Measurements from ENCODE around the gene LTBP2. TPM values are rescaled to one million over a fixed set of nuclear protein-coding genes. Genes with fewer than 3 reads are reported as not detected.

The LTBP2 gene
- total RNA-seq, 3 donors from 2014 or later (not counting 1 experiment from before 2014, with no cell fraction given), result 2.1 to 3.7 (median 3.0) TPM

DNA sequence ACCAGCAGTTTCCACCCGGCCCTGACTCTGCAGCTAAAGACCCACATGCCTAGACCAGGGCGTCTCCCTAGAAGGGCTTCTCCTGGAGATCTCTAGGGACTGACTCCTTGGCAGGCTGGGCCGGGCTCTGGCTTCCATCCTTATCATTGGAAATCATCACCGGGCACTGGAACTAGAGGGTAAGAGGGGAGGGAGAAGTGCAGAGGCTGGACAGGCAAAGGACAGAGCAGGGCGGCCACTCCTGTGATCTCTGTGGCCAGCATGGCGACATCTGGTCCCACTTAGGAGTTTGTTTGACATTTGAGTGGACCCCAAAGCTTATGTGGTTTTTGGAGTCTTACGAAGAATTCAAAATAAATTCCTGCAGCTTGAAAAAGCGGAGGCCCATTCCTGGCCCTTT, 7.1 kb downstream of the LTBP2 start:
- intact Hi-C loops (cut with micrococcal nuclease), result no loop called here
- no peak for ATAC-seq

DNA sequence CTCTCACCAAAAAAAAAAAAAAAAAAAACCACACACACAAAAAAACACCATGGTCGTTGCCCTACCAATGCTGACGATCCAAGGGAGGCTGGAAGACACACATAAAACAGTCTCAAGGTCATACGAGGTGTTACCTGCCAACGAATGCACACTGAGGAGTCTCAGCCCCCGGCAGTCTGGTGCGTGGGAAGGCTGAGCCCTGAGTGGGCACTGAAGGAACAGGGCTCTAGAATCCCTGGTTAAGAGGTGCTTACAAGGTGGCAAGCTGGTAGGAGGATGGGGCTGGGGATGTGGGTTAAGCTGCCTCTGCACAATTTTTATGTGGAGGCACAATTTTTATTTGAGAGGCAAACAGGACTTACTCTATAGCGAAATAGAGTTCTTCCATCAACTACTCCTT, 7.9 kb downstream of the LTBP2 start:
- Histone ChIP-seq H3K4me3 (ENCODE audit: low read length) (no peak overlapping the region), H3K9me3 (ENCODE audit: control insufficient read depth, insufficient read depth, low read length) (no peaks in the 10 kb centered on the region), H3K36me3 (ENCODE audit: control insufficient read depth, insufficient read depth, low read length) (no peaks in the 10 kb centered on the region), H3K27me3 (ENCODE audit: control insufficient read depth, insufficient read depth, low read length) (no peaks in the 10 kb centered on the region), H3K27ac (ENCODE audit: low read length) (no peak overlapping the region), H3K4me1 (ENCODE audit: control insufficient read depth, insufficient read depth, low read length) (peaks cover 3% of the 10 kb centered on the region)
- Mint-ChIP-seq H3K9me3 (no peaks in the 10 kb centered on the region), H3K27ac (no peak overlapping the region), H3K27me3 (ENCODE audit: low read depth in 2 of 2) (peaks cover 0 to 6% of the 10 kb centered on the region in 2 donors), H3K4me3 (no peak overlapping the region), H3K4me1 (peaks cover 4 to 5% of the 10 kb centered on the region in 2 donors), H3K36me3 (no peaks in the 10 kb centered on the region)
- 75% methylated on average over 7 of the region's 7 CpGs for WGBS (ENCODE audit: insufficient coverage)
- intact Hi-C loops (cut with micrococcal nuclease), result no loop called here
- ATAC-seq (no peak), DNase-seq (no peak)
- TF ChIP-seq CTCF (IDR thresholded peaks at IDR 0.05), result no peak

More for the DNA sequence above, 7.1 kb downstream of the LTBP2 start:
- no peaks in the 10 kb centered on the region for H3K36me3 Mint-ChIP-seq
- H3K27ac Mint-ChIP-seq, result no peak overlapping the region
- no peak for DNase-seq
- no peak overlapping the region for H3K4me3 Mint-ChIP-seq
- TF ChIP-seq CTCF (IDR thresholded peaks at IDR 0.05), result no peak
- peaks cover 6% of the 10 kb centered on the region for H3K4me1 ChIP-seq (ENCODE audit: control insufficient read depth, insufficient read depth, low read length)
- no peaks in the 10 kb centered on the region for H3K27me3 ChIP-seq (ENCODE audit: control insufficient read depth, insufficient read depth, low read length)
- no peak overlapping the region for H3K27ac ChIP-seq (ENCODE audit: low read length)
- H3K27me3 Mint-ChIP-seq (ENCODE audit: low read depth in 2 of 2), result peaks cover 0 to 3% of the 10 kb centered on the region in 2 donors
- no peaks in the 10 kb centered on the region for H3K9me3 ChIP-seq (ENCODE audit: control insufficient read depth, insufficient read depth, low read length)
- no peak overlapping the region for H3K4me3 ChIP-seq (ENCODE audit: low read length)
- WGBS (ENCODE audit: insufficient coverage), result 90% methylated on average over 8 of the region's 8 CpGs
- peaks cover 8 to 12% of the 10 kb centered on the region in 2 donors for H3K4me1 Mint-ChIP-seq
- no peaks in the 10 kb centered on the region for H3K36me3 ChIP-seq (ENCODE audit: control insufficient read depth, insufficient read depth, low read length)
- H3K9me3 Mint-ChIP-seq, result no peaks in the 10 kb centered on the region

DNA sequence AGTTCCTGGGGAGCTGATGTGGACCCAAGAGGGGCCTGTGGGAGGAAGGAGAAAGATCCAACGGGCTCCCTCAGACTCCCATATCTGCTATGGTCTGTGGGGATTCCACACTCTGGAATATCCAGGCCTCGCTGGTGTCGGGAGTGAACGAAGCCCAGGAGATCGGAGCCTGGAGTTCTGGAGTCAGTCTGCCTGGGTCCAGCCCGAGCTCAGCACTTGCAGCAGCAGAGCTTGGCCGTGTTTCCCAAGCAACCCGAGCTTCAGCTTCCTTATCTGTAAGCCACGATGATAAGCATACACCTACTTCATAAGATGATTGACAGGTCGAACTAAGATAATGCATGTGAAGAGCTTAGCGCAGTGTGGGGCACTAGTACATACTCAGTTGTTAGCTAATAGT, 10.1 kb downstream of the LTBP2 start:
- no peak overlapping the region for H3K27ac Mint-ChIP-seq
- ATAC-seq (no peak), DNase-seq (no peak)
- no peaks in the 10 kb centered on the region for H3K36me3 ChIP-seq (ENCODE audit: control insufficient read depth, insufficient read depth, low read length)
- H3K27me3 ChIP-seq (ENCODE audit: control insufficient read depth, insufficient read depth, low read length), result no peaks in the 10 kb centered on the region
- H3K4me3 Mint-ChIP-seq, result no peak overlapping the region
- no peak for TF ChIP-seq CTCF (IDR thresholded peaks at IDR 0.05)
- no peaks in the 10 kb centered on the region for H3K4me1 ChIP-seq (ENCODE audit: control insufficient read depth, insufficient read depth, low read length)
- no peaks in the 10 kb centered on the region for H3K9me3 ChIP-seq (ENCODE audit: control insufficient read depth, insufficient read depth, low read length)
- H3K27me3 Mint-ChIP-seq (ENCODE audit: low read depth in 2 of 2), result peaks cover 1 to 6% of the 10 kb centered on the region in 2 donors
- intact Hi-C loops (cut with micrococcal nuclease), result no loop called here
- H3K4me1 Mint-ChIP-seq, result no peaks in the 10 kb centered on the region
- H3K36me3 Mint-ChIP-seq, result no peaks in the 10 kb centered on the region
- 81% methylated on average over 11 of the region's 11 CpGs for WGBS (ENCODE audit: insufficient coverage)
- no peak overlapping the region for H3K4me3 ChIP-seq (ENCODE audit: low read length)
- H3K9me3 Mint-ChIP-seq, result no peaks in the 10 kb centered on the region
- no peak overlapping the region for H3K27ac ChIP-seq (ENCODE audit: low read length)

DNA sequence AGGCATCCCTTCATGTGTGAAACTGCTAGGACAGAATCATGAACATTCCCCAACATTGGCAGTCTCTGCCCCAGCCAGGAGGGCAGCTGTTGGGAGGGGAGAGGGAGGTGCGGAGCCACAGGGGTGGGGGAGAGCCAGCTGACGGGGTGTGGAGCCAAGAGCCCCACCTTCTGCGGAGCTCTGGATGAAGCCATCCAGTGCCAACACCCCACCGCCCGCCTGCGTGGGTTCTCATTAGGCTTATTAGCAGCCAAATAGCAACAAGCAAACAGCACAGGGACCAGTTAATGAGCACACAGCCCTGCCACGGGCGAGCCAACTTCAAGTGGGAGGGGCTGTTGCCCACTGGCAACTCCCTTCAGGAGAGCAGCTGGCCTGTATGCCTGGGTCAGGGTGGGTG, 12.1 kb downstream of the LTBP2 start:
- H3K27ac Mint-ChIP-seq, result no peak overlapping the region
- H3K36me3 ChIP-seq (ENCODE audit: control insufficient read depth, insufficient read depth, low read length), result no peaks in the 10 kb centered on the region

More for the DNA sequence above, 12.1 kb downstream of the LTBP2 start:
- Mint-ChIP-seq H3K36me3 (no peaks in the 10 kb centered on the region), H3K27me3 (ENCODE audit: low read depth in 2 of 2) (peaks cover 9 to 10% of the 10 kb centered on the region in 2 donors), H3K9me3 (no peaks in the 10 kb centered on the region), H3K4me1 (no peaks in the 10 kb centered on the region), H3K4me3 (no peak overlapping the region)
- no peaks in the 10 kb centered on the region for H3K27me3 ChIP-seq (ENCODE audit: control insufficient read depth, insufficient read depth, low read length)
- H3K27ac ChIP-seq (ENCODE audit: low read length), result no peak overlapping the region
- no peaks in the 10 kb centered on the region for H3K4me1 ChIP-seq (ENCODE audit: control insufficient read depth, insufficient read depth, low read length)
- ATAC-seq (no peak), DNase-seq (no peak)
- no peak overlapping the region for H3K4me3 ChIP-seq (ENCODE audit: low read length)
- no peak for TF ChIP-seq CTCF (IDR thresholded peaks at IDR 0.05)
- WGBS (ENCODE audit: insufficient coverage), result 92% methylated on average over 8 of the region's 8 CpGs
- intact Hi-C loops (cut with micrococcal nuclease), result no loop called here
- H3K9me3 ChIP-seq (ENCODE audit: control insufficient read depth, insufficient read depth, low read length), result no peaks in the 10 kb centered on the region
